CD4-positive, alpha-beta T cell treated with Interferon alpha-2 for 1 hour (primary cell): ENCODE data around the gene C6orf163.
"Not testable (repeated sequence)": the region's sequence is repeated elsewhere in the genome, so short reads cannot be mapped to it uniquely, and the experiment has no call there.

Source experiments
- DNase-seq, 2 donors: peaks; one replicate each; pipeline ENCODE4 v3.0.0-alpha.2; 2020 to 2022

C6orf163 gene

DNA sequence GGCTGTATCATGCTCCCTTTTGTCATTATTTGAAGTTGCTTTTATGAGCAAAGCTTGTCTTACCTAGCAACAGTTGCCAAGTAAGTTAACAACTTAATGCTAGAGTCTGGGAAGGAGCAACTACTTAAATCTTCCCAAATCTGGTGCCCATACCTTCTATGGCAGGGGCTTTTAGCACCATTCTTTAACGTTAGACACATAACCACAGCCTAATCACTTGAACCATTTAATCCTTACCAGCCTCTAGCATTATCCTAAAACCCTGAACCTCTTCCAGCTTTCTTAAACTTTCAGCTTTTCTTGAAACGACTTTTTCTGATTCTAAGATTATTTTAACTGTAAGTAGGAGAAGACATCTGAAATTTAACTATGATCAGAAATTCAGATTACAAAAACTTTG is at the start of gene C6orf163:
Gene C6orf163 (plus strand): TSS at position 83 of the 400 bp plus-strand sequence. CDS start 287 bp downstream, at position 370.
- no peak for DNase-seq

DNA sequence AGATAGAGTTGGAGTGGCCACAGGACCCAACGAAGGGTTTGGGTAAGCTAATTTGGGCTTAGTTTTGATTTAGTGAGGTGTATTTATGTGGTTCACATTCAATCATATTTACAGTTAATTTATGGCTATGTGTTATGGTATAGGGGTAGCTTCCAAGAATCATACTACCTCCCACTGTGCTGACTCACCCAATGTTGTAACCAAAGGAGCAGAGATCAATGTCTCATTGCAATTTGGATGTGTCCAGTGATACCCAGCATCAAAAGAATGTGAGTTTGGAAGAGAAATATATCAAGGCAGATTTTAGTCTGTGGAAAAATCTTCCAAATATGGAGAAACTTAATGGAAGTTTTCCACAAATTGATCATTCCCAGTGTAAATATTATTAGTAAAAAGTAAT is 47.5 kb upstream of the C6orf163 start:
- no peak for DNase-seq

DNA sequence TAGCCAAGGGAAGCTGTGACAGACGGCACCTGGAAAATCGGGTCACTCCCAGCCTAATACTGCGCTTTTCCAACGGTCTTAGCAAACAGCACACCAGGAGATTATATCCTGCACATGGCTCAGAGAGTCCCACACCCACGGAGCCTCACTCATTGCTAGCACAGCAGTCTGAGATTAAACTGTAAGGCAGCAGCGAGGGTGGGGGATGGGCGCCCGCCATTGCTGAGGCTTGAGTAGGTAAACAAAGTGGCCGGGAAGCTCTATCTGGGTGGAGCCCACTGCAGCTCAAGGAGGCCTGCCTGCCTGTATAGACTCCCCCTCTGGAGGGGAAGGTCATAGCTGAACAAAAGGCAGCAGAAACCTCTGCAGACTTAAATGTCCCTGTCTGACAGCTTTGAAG is 43.3 kb upstream of the C6orf163 start:
- DNase-seq, result not testable (repeated sequence)

DNA sequence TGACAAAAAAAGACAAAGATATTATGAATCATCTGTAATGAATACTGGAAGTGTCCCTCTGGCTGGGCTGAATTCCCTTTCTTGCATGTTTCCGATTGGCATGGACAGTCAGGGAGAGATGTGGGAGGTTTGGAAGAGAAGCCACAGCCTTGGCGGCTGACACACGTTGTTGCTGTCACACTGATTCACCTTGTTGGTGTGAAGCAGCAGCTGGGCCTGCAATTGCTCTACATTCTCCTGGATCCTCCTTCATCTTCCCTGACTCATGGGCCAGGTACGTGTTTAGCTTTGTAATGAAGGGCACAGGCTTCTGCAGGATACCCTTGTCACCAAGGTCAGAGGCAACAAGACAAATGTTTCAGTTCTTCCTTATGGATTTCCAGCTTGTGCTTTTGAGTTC is 35.6 kb upstream of the C6orf163 start:
- DNase-seq, result no peak

DNA sequence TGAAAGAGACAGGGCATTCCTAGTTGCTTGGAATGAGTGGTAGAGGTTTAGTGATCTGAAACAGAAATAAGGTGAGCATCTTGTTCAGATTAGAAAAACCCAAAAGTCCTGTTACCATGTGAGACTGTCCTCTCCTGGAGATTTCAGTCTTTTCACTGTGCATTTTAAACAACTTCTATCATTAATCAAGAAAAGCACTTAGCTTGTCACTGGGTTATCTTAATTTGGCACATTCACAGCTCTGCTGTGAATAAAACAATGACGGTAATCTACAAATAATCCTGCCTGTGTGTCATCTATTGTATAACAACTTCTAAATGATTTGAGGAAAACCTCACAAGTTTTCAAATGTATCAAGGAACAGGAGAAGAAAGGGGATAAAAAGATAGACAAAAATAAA is 31.8 kb upstream of the C6orf163 start:
- DNase-seq, result no peak

DNA sequence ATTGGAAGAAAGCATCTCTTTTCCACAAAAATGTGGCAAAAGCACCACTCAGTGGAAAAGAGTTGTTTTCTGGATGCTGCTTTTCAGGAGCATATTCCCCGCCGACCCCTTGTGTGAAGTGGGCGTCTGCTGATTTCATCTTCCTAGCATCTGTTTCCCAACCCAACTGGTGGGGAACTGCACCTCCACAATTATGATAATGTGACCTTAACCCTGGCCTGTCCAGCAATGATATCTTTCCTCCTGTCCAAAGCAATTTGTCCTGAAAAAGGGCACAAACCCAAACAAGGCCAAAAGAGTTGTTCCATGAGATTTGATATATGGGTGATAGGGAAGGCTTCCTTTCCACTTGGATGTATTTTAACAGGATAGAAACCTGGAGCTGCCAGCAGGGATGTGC is 29.5 kb upstream of the C6orf163 start:
- no peak for DNase-seq

DNA sequence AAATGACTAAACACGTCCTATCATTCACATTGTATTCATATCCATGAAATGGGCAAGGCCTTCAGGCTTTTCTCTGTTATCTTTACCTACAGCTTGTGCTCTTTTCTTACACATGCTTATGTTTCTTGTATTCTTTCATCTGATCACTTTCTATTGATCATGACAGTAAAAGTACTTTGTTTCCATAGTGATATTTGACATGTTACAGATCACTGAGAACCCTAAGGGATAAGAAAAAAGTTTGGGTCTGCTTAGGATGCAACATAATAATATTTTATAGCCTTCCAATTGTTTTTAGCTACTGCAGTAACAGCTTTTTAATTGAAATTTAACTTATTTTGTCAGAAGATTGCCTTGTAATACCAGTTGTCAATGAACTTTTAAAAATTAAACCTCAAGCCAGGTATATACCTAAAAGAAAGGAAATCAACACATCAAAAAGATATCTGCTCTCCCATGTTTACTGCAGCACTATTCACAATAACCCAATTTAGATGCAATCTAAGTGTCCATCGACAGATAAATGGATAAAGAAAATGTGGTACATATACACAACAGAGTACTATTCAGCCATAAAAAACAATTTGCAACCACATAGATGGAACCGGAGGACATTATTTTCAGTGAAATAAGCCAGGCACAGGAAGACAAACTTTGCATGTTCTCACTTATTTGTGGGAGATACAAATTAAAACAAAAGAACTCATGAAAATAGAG is 25.2 kb upstream of the C6orf163 start:
- DNase-seq, result no peak

DNA sequence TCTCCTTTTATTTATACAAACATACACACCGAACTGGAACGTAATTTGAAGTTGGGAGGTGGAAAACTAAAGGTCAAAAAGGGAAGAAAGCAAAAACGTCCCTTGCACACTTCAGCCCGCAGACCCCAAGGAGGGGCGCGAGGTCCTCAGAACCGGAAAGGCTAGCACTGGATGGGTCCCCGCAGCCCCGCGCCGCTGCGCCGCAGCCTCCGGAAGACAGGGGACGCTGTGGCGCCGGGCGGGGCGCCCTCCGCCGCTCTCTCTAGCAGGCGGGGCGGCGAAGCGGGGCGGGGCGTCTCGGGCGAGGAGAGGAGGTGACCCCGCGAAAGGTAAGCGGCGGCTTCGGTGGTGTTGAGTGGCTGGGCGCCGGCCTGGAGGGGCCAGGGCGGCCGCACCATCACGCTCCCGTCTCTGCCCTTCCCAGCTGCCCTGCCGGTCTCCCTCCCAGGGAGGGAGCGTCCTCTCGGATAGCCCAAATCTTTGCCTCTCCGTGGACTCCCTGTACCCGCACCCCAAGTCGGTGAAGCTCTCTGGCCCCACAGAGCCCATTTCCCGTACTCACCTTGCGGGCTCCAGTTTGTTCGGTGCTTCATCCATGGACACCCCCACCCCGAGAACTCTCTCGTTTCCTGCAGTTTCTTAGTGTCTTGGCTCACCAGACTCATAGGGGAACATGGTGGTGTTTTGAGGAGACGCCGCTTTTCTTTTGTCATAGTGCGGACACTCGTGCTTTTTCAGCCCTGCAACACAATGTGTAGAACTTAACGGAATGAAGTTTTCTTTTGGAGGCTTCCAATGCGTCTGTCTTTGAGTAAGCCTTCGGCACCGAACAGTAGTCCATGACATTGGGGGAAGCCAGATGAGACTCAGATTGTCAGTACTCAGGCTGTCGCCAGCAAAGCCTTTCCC is 22.1 kb upstream of the C6orf163 start, which contains the start of gene SMIM8:
Gene SMIM8 (plus strand): TSS at position 285 of the 909 bp plus-strand sequence. CDS start 14,444 bp downstream, outside the sequence.
- peak; percentile 78 to 86 for DNase-seq

DNA sequence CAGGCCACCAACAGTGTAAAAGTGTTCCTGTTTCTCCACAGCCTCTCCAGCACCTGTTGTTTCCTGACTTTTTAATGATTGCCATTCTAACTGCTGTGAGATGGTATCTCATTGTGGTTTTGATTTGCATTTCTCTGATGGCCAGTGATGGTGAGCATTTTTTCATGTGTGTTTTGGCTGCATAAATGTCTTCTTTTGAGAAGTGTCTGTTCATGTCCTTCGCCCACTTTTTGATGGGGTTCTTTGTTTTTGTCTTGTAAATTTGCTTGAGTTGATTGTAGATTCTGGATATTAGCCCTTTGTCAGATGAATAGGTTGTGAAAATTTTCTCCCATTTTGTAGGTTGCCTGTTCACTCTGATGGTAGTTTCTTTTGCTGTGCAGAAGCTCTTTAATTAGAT is 20.7 kb upstream of the C6orf163 start:
- not testable (repeated sequence) for DNase-seq

DNA sequence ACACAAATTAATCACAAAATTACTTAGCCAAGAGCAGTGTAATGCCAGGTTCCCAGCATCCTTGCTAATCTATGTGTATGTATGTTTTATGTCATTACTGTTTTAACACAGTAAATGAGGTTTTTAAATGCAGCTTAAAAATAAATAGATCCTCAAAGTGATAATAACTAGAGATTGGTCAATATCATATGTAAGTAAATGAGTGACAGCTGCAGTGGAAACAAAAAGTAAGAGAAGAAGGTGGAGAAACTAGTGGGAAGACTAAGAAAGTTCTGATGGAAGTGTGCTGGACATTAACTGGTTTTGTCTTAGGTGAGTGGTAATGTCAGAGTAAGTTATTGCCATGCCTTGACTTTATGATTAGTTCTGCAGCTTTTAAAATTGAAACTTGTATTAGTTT is 13.7 kb upstream of the C6orf163 start:
- no peak for DNase-seq

DNA sequence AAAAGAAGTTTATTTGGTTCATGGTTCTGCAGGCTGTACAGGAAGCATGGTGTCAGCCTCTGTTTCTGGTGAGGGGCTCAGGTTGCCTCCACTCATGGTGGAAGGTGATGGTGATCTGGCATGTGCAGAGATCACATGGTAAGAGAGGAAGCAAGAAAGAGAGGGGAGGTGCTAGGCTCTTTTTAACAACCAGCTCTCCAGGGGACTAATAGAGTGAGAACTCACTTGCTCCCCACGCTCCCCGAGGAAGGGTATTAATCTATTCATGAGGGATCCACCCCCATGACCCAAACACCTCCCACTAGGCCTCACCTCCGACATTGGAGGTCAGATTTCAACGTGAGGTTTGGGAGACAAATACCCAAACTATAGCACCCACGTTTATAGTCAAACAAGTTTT is 11.6 kb upstream of the C6orf163 start:
- no peak for DNase-seq

DNA sequence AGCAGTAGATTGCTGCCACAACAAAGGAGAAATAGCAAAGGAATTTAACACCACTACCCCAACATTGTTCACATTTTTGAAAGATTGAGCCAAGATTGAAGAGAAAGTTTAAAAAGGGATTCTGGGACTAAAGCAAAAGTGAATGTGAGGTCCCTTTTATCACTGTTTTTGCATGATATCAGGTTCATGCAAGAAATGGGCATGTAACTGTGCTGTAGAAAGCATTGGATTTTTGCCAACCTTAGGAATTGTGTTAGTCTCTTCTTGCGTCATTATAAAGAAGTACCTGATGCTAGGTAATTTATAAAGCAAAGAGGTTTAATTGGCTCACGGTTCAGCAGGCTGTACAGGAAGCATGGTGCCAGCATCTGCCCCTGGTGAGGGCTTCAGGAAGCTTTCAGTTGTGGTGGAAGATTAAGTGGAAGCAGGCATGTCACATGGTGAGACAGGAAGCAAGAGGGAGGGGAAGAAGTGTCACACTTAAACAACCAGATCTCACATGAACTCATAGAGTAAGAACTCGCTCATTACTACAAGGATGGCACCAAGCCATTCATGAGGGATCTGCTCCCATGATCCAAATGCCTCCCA is 10.9 kb upstream of the C6orf163 start:
- DNase-seq, result peak in 1 of 2 donors; percentile 3

DNA sequence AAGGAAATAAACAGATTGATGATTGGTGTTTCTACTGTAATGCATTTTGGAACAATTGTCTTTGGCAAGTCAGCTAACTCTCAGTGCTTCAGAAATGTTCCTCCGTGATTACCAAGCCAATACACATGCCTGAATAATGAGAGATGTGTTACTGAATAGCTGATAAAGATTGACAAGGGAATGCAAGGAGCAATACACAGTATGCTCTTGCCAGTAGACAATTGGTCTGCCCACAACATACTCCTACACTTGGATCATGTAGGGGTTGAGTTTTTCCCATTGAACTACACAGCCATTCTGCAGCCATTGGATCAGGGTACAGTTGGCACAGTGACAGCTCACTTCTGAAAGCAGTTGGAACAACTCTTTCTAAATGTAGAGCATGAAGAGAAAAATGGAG is 9.9 kb upstream of the C6orf163 start:
- no peak for DNase-seq

DNA sequence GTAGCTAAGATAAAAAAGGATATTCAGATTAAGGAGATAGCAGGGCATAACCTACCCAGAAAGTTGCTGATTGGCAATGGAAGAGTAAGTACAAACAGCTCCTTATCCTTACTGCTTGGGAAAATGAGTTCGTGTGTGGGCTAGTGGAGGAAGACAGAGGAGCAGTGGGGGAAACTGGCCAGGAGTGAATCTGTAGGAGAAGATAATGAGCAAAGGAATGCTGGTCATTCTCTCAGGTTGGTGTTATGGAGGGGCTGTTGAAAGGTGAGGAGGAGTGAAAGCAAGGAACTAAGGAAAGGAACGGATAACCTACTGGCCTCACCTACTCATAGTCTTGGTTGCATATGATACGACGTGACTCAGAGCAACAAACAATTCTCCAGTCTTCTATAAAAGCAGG is 8.2 kb upstream of the C6orf163 start:
- DNase-seq, result no peak

DNA sequence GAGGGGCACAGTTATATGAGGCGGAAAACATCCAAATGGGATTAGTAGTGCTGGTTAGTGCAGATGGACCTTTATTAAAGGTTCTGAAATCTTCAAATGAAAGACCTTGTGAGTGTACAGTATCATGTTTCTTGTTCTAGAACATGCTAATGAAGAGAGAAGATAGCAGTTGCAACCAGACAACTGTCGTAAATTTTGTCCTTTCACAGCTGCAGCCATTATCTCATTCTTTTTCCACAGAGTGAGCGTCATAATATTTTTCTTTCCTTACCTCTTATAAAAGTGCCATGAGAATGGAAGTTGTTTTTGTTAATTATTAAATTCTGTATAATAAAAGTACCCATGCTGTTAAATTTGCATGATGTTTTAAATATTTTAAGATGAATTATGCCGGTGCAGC is 4.4 kb upstream of the C6orf163 start:
- no peak for DNase-seq

DNA sequence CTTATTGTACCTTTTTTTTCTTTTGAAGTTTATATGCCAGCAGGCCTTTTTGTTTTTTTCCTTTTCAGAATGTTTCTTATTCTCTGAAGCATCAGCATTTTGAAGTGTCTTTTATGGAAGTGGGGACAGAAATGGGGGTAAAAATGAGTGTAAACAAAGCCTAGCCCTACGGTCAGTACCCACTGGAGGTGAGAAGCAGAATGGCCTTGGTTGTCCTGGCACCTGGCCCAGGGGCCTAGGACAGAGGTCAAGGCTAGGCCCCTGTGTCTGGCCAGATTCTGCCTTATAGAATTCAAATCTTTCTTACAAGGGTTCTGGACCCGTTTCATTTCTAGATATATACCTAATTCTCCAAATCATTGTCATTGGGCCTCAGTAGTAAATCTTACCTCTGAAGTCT is 3.5 kb upstream of the C6orf163 start:
- DNase-seq, result no peak

DNA sequence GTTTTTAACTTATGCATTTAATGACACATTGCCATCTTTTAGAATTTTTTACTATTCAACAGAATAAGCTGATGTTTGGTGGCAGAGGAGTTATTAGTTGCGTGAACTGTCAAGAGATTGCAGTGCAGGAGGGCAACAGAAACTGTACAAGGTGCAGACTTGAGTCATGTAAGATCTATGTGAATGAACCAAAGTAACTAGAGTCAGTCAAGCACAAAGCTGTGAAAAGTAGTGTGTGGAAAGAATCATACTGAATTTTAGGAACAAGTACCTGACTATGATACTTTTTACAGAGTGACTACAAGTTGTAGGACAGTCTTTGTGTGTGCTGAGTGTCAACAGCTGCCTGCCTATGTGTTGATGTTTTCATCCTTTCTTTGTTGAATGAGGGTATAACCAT is 2.7 kb upstream of the C6orf163 start:
- no peak for DNase-seq

DNA sequence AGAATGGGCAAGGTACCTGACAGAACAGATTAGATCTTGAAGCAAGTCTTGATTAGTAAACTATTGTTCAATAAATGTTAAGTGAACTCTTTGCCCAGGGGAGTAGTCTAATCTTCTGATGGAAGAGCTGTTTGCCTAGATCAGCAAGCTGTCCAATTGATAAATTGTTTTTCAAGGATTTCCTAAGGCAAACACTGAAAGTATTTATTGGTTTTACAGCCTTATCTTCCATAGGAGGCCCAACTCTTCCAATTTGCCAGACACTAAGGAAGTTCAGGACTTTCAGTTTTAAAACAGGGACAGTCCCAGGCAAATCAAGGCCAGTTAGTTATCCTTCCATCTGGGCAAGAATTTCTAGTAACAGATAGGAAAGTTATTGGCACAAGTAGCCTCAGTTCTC is 1.8 kb upstream of the C6orf163 start:
- DNase-seq, result no peak

DNA sequence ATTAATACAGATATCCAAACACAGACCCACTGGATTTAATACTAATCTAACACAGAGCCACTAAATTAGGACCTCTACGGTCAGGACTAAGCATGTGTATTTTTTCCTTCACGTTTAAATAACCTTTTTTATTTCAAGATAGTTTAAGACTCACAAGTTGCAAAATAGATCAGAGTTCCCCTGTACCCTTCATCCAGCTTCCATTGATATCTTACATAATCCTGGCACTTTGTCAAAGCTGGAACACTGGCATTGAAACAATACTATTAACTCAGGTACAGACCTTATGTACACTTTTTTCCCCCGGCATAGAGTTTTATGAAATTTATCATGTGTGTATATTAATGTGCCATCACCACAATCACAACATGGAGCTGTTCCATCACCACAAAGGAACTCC is 2.1 kb downstream of the C6orf163 start:
- DNase-seq, result no peak

DNA sequence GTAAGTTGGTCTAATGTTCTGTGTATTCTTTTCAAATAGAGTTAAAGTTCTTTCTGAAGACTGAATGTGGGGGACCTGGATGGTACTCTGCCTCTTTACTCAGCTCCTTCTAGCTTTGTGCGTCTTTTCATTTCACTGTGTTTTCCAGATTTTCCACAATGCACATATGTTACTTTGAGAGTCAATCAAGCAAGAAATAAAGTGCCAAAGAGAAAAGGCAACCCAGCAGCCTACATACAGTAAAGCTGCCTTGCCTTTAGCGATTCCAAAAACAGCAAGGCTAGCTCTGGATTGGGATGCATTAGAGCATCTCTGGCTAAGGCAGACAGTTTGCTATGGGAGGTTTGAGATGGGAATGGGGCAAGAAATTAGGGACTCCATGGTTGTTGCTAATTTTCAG is 5.3 kb downstream of the C6orf163 start:
- DNase-seq, result no peak

DNA sequence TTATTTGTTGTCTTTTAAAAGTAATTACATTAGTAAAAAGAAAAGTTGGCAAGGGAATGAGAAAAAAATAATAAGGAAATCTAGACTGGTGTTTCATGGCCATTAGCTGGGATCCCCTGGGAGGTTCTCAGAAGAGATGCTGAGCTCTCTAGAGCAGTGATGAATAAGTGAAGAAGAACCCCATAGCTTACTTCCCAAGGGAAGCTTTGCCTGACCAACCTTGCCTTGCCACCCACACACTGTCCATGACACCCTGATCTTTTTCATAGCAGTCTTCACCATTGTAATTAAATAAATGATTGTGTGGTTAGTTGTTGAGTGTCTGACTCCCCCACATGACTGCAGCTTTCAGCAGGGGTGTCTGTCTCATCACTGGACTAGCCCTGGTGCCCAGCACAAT is 5.9 kb downstream of the C6orf163 start:
- no peak for DNase-seq

DNA sequence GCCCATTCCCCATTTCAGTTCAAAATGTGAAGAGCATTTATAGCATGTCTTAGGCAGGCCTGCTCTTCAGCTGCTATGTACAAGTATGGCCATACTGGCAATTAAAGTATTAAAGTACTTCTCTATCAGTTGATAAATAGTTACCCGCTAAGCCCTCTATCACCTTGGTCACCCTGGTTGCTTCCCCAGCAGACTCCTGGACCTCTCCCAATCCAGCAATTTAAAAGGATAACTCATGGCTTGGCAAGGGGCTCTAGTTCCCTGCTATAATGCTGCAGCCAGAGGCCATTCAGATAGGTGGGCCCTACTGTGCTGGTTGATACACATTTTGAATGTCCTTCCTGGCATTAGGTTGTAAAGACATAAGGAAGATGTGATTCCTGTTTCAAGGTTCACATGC is 7.0 kb downstream of the C6orf163 start:
- DNase-seq, result no peak

DNA sequence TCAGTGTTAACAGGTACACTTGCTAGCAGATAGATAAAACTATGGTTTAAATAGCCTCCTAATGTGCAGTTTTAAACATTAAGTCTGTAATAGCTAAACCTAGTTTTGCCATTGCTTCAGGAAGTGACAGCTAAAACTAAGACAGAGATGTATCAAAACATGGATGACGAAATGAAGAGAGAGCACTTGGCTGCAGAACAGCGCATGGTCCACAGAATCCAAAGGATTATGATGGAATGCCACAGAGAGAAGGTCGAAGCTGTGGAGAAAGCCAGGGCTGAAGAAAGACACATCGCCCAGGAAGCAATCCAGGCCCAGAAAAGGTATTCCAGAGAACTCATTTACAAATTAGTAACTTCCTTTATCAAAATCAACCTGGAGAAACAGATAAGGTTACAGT is 11.6 kb downstream of the C6orf163 start:
- no peak for DNase-seq
